ENCODE data around the gene NEMF.
"Not testable (repeated sequence)": the region's sequence is repeated elsewhere in the genome, so short reads cannot be mapped to it uniquely, and the experiment has no call there.

GRCh38 chr14:49781040-49781439, 71.5 kb downstream of the NEMF start:
- TF ChIP-seq POLR2A, CTCF (IDR thresholded peaks at IDR 0.05): not testable (repeated sequence)

All from testis (tissue), 2 donors.